HEK293T (cell line): ENCODE data around the gene ALK.

Experiments used
- HDGF ChIP-seq: fragments of 450-650 bp; IDR thresholded peaks from 2 replicates; pipeline ENCODE4 v1.6.1; 2017; ENCODE audit warnings: antibody characterized with exemption, borderline replicate concordance
- NFRKB ChIP-seq: fragments of 450-650 bp; IDR thresholded peaks from 2 replicates; pipeline ENCODE4 v1.6.1; 2016; ENCODE audit warnings: mild to moderate bottlenecking, moderate library complexity

DNA sequence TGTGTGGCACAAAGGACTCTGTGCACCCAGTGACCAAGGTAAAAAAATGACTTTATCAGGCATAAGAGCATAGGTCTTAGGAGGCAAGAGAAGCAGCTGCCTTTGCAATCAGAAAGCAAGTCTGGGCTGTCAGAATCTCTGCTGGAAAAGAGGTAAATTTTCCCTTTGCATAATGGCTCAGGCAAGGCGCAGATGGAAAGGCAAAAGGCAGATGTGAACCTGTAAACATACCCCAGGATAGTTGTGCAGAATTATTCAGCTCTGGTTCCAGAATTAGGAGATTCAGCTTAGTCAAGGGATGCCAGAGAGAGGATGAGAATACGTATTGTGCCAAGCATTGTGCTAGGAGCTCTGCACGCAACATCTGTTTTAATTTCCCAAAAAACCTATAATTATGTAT is 547.5 kb downstream of the ALK start:
- TF ChIP-seq NFRKB (no peak), HDGF (no peak)
